Transverse colon (tissue), 4 donors: ENCODE results near the gene PNO1.

Experiments used
- POLR2A ChIP-seq: fragments of 450-650 bp; IDR thresholded peaks from one replicate; pipeline ENCODE4 v1.6.1; 2016; ENCODE audit warnings: antibody characterized with exemption, mild to moderate bottlenecking, moderate library complexity
- POLR2AphosphoS5 ChIP-seq, 3 donors: sonication (generic); formaldehyde crosslinking; IDR thresholded peaks; one replicate each; pipeline ENCODE4 v1.6.1; 2016; ENCODE audit warnings: antibody characterized with exemption in 3 of 3
- TF ChIP-seq, protein P1 (sequence below), 5 experiments: fragments of 200-600 bp in 3 of 5; fragments of 450-650 bp in 2 of 5; sonication (generic) in 3 of 5; IDR thresholded peaks; 1 replicate in 2 of 5; 2 replicates in 3 of 5; pipeline ENCODE4 v1.5.1; 2016 to 2017; ENCODE audit warnings: antibody characterized with exemption in 5 of 5, inconsistent platforms in 3 of 5, mild to moderate bottlenecking in 2 of 5, moderate library complexity in 1 of 5

DNA sequence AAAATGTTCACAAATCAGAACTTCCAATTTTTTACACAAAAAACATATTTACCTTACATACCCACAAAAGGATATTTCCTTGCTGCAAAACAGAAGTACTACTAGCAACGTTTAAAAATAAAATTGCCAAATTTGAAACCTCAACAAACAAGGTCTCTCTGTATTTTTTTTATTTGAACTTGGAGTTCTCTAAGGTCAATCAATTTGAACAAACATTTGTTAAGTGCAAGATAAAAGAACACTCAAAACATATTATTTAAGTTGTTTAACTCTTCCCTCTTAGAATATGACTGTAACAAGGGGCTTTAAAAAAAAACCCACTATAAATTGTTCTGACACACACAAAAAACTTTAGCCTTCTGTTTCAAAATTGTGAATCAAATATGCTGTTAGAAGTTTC lies 29.6 kb downstream of the PNO1 start:
- TF ChIP-seq, protein P1, sequence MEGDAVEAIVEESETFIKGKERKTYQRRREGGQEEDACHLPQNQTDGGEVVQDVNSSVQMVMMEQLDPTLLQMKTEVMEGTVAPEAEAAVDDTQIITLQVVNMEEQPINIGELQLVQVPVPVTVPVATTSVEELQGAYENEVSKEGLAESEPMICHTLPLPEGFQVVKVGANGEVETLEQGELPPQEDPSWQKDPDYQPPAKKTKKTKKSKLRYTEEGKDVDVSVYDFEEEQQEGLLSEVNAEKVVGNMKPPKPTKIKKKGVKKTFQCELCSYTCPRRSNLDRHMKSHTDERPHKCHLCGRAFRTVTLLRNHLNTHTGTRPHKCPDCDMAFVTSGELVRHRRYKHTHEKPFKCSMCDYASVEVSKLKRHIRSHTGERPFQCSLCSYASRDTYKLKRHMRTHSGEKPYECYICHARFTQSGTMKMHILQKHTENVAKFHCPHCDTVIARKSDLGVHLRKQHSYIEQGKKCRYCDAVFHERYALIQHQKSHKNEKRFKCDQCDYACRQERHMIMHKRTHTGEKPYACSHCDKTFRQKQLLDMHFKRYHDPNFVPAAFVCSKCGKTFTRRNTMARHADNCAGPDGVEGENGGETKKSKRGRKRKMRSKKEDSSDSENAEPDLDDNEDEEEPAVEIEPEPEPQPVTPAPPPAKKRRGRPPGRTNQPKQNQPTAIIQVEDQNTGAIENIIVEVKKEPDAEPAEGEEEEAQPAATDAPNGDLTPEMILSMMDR (IDR thresholded peaks at IDR 0.05), result no peak
- TF ChIP-seq POLR2A (no peak), POLR2AphosphoS5 (IDR thresholded peaks at IDR 0.05) (no peak)
